GM18505 (cell line): ENCODE data around the gene MRPL55.

ENCODE experiments used
- ATAC-seq: cut with Tn5 transposase; IDR thresholded peaks from one replicate; pipeline ENCODE4 v1.9.1; 2021; ENCODE audit not compliant: unreplicated experiment
- POLR2A ChIP-seq: IDR thresholded peaks from 4 replicates; pipeline ENCODE4 v1.6.1; 2011; ENCODE audit warnings: borderline replicate concordance; ENCODE audit not compliant: insufficient read depth, insufficient read length; ENCODE audit errors: extremely low read depth

MRPL55 gene

DNA sequence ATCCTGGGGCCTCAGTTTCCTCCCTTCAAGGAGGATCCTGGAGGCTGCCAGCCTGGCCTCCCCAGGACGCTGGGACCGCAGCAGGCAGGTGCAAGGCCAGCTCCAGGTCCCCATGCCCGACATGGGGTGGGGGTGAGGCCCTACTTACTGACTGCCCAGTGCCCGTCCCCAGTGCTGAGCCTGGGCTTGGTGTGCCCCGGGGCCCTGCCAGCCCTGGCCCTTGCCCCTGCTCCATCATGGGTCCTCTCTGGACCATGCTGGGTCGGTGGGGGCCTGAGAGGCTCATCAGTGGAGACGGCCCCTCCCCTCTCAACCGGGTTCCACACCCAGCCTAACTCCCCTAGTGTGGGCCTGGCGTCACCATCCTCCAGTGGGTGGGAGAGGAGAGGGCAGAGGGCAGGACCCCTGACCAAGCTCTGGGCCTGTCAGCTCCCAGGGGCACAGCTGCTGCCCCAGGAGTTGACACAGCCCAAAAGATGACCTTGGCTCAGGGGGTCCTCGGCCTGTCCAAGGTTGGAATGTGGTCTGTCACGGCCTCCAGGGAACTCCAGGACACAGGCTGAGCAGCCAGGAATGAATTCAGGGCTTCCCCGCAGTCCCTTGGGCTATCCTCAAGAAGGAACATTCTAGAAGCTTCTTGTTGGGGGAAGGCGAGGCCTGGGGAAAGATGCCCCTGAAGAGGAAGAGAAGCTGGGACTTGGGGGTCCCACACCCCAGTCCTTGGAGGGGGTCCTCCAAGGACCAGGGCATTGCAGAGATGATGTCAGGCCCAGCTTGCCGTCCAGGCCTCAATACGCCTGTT, 44.2 kb downstream of the MRPL55 start:
- no peak for ATAC-seq
- TF ChIP-seq POLR2A: no peak

DNA sequence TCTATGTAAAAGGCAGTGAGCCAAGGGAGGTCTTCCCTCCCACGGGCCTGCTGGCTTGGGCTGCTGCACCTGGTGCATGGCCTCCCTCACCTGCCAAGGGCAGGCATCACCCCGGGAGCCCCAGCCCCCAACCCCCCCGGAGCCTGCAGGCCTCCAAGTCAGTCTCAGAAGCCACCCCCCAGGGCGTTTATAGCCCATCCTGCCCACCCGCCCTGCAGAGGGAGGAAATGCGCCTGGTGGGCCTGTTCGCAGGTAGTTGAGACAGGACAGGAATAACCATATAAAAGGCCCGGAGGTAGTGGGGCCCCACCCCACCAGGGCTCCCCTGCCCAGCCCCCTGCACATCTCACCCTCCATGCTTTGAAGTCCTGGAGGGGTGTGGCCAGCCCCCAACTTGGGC, 44.8 kb downstream of the MRPL55 start:
- TF ChIP-seq POLR2A: no peak
- ATAC-seq: no peak

DNA sequence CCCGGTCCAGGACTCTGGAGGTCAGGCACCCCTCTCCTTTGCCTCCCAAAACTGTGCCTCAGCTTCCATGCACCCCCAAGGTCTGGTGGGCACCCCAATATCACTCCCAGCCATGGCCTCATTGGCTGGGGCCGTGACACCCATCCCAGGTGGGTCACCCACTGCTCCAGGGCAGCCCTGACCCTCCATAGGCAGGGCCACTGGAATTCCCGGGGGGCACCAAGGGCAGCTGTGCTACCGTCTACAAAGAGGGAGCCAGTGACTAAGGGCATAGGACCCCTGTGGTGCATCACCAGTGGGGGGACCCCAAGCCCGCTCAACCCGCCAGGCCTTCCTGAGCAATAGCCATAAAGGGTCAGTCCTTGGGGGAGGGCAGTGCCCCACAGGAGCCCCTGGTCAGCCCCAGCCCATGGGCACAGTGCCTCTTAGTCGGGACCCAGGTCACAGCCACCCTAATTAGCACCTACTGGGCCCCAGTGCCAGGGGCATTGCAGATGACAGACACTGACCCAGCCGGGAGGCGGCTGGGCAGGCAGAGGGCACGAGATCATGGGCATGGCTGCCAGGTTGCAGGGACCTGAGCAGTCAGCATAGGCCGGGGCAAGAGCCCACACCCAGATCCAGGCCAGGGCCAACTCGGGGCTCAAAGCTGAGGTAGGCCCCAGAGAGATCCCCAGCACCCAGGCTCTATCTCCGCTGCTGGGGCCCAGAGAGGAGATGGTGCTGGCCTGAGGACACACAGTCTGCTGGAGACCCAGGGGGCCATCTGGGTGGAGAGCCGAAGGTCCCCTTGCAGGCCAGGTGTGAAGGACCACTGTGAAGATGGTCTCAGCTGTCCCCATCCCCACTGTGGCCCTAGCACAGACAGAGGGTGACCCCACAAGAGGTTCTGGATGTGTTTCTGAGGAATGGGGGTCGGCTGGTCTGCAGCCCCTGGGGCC, 45.6 kb downstream of the MRPL55 start:
- TF ChIP-seq POLR2A: no peak
- no peak for ATAC-seq

DNA sequence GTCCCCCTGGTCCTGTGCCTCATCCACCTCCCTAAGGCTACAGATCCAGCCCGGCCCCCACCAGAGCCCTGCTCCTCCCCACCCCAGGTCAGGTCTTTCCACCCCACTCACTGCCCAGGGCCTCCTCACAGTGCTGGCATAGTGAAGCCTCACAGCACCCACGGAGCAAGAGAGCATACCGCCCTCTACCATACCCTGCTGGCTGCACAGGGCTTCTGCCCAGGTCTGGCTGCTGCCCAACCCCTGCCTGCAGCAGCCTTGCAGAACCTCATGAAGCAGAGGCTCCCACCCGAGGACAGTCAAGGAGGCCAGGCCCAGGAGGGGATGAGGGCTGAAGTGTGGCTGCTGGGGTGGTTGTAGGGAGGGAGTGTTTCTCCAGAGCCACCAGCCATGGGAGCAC, 46.3 kb downstream of the MRPL55 start:
- TF ChIP-seq POLR2A: no peak
- no peak for ATAC-seq

DNA sequence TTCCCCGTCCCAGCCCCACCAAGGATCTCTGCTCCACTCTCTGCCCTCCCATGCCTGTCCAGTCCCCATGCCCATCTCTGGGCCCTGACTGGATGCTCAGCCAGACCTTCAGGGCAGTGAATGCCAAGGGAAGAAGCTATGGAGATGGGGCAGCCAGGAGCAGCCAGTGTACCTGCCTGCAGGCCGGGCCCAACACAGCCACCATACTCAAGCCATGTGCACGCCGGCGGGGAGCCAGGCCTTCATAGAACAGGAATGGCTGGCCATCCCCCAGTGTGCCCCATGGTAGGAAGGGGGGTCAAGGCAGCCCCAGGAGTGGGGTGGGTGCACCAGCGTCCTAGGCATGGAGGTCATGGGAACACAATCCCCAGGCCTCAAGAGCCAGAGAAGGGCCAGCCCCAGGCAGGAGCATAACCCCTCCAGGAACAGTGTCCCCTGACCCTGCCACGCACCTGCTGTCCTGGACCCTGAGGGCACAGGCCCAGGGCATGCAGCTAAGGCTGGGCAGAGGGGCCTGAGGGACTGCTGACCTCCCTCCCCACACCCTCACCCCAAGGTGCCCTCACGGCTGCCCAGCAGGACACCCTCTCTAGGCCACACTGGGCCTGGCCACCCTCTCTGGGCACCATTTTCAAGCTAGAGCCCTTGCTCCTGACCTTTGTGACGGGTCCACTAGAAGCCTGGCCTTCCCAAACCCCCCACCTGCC, 46.9 kb downstream of the MRPL55 start:
- no peak for TF ChIP-seq POLR2A
- ATAC-seq: no peak

DNA sequence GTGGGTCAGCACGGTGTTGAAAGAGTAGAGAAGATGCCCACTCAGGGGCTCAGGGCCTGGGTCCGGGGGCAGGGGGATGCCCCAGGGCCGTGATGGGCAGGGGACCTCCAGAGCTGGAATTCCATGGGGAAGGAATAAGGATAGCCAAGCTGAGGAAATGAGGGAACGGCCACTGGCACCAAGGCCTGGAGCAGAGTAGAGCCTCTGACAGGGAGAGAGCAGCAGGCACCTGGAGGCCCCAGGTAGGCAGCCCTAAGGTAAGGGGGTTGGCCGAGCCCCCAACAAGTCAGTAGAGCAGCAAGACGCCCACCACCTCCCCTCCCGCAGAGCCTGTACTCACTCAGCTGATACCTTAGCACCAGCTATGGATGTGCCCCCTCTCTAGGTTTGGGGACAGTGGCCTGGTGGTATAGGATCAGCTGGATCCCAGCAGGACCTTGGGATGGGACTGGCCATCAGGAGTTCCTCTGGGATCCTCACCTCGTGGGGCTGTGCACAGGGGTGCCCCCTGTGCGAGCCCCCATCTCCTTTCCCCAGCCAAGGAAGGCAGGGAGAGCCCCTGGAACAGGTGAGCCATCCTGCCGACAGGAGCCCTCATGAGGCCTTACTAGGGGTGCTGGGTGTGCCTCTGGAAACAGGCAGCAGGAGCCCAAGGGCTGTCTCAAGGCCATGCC, 47.6 kb downstream of the MRPL55 start:
- no peak for ATAC-seq
- no peak for TF ChIP-seq POLR2A

DNA sequence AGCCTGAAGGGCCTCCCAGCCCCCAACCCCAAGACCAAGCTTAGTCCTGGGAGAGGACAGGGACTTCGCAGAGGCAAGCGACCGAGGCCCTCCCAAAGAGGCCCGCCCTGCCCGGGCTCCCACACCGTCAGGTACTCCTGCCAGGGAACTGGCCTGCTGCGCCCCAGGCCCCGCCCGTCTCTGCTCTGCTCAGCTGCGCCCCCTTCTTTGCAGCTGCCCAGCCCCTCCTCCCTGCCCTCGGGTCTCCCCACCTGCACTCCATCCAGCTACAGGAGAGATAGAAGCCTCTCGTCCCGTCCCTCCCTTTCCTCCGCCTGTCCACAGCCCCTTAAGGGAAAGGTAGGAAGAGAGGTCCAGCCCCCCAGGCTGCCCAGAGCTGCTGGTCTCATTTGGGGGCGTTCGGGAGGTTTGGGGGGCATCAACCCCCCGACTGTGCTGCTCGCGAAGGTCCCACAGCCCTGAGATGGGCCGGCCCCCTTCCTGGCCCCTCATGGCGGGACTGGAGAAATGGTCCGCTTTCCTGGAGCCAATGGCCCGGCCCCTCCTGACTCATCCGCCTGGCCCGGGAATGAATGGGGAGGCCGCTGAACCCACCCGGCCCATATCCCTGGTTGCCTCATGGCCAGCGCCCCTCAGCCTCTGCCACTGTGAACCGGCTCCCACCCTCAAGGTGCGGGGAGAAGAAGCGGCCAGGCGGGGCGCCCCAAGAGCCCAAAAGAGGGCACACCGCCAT, 48.5 kb downstream of the MRPL55 start:
- no peak for ATAC-seq

DNA sequence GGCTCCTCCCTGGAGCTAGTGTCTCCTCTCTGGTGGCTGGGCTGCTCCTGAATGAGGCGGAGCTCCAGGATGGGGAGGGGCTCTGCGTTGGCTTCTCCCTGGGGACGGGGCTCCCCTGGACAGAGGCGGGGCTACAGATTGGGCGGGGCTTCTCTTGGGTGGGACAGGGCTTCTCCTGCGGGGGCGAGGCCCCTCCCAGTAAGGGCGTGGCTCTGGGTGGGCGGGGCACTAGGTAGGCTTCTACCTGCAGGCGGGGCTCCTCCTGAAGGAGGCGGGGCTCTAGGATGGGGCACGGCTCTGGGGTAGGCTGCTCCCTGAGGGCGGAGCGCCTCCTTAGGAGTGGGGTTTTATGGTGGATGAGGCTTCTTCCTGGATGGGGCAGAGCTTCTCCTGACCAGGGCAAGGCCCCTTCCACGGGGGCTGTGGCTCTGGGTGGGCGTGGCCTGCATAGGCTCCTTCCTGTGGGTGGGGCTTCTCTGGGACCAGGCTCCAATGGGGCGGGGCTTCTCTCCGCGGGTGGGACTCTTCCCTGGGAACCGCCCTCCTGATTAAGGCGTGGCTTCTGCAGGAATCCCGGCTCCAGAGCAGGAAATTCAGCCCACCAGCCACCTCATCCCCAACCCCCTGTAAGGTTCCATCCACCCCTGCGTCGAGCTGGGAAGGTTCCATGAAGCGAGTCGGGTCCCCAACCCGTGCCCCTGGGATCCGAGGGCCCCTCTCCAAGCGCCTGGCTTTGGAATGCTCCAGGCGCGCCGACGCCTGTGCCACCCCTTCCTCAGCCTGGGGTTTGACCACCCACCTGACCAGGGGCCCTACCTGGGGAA, 49.3 kb downstream of the MRPL55 start:
- TF ChIP-seq POLR2A: no peak
- ATAC-seq: no peak

More for the DNA sequence above, 48.5 kb downstream of the MRPL55 start:
- TF ChIP-seq POLR2A: no peak

DNA sequence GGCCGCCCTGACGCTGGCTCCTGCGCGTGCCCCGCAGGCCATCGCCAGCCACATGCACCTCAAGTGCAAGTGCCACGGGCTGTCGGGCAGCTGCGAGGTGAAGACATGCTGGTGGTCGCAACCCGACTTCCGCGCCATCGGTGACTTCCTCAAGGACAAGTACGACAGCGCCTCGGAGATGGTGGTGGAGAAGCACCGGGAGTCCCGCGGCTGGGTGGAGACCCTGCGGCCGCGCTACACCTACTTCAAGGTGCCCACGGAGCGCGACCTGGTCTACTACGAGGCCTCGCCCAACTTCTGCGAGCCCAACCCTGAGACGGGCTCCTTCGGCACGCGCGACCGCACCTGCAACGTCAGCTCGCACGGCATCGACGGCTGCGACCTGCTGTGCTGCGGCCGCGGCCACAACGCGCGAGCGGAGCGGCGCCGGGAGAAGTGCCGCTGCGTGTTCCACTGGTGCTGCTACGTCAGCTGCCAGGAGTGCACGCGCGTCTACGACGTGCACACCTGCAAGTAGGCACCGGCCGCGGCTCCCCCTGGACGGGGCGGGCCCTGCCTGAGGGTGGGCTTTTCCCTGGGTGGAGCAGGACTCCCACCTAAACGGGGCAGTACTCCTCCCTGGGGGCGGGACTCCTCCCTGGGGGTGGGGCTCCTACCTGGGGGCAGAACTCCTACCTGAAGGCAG, 50.0 kb downstream of the MRPL55 start:
- ATAC-seq: no peak

DNA sequence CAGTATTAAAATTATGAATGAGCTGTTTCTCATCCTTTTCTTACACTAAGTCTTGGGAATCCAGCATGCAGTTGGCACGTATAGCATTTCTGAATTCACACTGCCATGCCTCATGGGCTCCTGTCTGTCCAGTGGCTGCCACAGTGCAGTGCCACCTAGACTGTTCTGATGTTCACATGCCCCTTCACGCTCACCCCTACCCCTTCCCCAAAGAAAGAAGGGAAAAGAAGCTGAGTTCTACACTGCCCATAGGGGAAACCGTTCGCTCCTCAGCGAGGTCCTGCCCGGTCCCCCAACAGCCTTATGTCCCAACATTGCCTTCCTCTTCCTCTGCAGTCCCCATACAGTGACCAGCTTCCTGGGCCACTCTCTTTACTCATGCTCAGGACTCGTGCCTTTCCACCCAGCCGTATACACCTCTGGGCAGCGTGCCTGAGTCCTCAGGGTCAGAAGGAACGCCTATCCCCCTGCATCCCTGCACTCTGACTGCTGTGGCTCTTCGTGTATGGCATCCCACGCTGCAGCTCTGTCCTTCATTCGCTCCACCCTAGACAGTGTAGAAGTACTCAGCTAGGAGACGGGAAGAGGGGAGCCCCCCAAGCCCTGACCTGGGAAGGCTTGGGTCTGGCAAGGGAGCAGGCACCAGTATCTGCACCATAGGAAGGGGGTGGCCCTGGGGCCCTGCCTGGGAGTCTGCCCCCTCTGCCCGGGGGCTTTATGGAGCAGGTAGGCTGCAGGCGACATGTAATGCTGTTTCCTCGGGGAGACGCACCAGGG, 50.7 kb downstream of the MRPL55 start:
- ATAC-seq: no peak
- TF ChIP-seq POLR2A: no peak

More for the DNA sequence above, 50.0 kb downstream of the MRPL55 start:
- TF ChIP-seq POLR2A: no peak
